ENCODE results near the gene NELL1.

Gene NELL1

DNA sequence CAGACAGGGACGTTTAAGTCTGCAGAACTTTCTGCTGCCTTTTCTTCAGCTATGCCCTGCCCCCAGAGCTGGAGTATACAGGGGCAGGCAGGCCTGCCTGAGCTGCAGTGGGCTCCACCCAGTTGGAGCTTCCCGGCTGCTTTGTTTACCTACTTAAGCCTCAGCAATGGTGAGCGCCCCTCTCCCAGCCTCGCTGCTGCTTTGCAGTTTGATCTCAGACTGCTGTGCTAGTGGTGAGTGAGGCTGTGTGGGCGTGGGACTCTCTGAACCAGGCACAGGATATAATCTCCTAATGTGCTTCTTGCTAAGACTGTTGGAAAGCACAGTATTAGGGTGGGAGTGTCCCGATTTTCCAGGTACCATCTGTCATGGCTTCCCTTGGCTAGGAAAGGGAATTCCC lies 38.5 kb downstream of the NELL1 start:
- Histone ChIP-seq H3K4me1 (ENCODE audit: insufficient read depth, poor library complexity, severe bottlenecking) (no peaks in the 10 kb centered on the region), H3K36me3 (ENCODE audit: low read depth) (no peaks in the 10 kb centered on the region), H3K9me3 (ENCODE audit: severe bottlenecking) (no peaks in the 10 kb centered on the region), H3K27me3 (ENCODE audit: insufficient read depth, poor library complexity, severe bottlenecking) (no peaks in the 10 kb centered on the region), H3K4me3 (ENCODE audit: severe bottlenecking) (no peak overlapping the region), H3K27ac (ENCODE audit: poor library complexity, severe bottlenecking) (no peak overlapping the region)
- TF ChIP-seq, protein P1, sequence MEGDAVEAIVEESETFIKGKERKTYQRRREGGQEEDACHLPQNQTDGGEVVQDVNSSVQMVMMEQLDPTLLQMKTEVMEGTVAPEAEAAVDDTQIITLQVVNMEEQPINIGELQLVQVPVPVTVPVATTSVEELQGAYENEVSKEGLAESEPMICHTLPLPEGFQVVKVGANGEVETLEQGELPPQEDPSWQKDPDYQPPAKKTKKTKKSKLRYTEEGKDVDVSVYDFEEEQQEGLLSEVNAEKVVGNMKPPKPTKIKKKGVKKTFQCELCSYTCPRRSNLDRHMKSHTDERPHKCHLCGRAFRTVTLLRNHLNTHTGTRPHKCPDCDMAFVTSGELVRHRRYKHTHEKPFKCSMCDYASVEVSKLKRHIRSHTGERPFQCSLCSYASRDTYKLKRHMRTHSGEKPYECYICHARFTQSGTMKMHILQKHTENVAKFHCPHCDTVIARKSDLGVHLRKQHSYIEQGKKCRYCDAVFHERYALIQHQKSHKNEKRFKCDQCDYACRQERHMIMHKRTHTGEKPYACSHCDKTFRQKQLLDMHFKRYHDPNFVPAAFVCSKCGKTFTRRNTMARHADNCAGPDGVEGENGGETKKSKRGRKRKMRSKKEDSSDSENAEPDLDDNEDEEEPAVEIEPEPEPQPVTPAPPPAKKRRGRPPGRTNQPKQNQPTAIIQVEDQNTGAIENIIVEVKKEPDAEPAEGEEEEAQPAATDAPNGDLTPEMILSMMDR (IDR thresholded peaks at IDR 0.05; ENCODE audit: poor library complexity, severe bottlenecking) = no peak
- DNase-seq (ENCODE audit: low spot score) = no peak
- ATAC-seq (ENCODE audit: low read depth) = no peak

DNA sequence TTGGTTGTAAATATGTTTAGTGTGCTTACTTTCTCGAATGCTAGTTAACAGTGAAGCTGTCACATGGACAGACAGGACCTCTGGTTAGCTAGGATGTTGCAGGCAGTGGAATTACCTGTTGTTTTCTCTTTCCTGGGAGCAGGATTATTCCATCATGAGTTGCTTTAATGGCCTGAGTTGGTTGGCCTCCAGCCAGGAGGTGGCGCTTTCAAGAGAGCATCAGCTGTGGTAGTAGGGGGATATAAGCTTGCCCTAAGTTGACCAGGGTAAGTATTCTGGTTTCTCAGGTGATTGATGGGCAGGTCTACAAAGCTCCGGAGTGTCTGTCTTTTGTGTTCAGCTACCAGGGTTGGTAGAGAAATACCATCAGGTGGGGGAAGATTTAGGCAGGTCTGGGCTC lies 43.5 kb downstream of the NELL1 start:
- no peaks in the 10 kb centered on the region for H3K27me3 ChIP-seq (ENCODE audit: insufficient read depth, poor library complexity, severe bottlenecking)
- H3K27ac ChIP-seq (ENCODE audit: poor library complexity, severe bottlenecking) = no peak overlapping the region
- no peaks in the 10 kb centered on the region for H3K9me3 ChIP-seq (ENCODE audit: severe bottlenecking)
- no peaks in the 10 kb centered on the region for H3K4me1 ChIP-seq (ENCODE audit: insufficient read depth, poor library complexity, severe bottlenecking)
- H3K4me3 ChIP-seq (ENCODE audit: severe bottlenecking) = no peak overlapping the region
- ATAC-seq (ENCODE audit: low read depth) (no peak), DNase-seq (ENCODE audit: low spot score) (no peak)
- TF ChIP-seq, protein P1 (IDR thresholded peaks at IDR 0.05; ENCODE audit: poor library complexity, severe bottlenecking) = no peak
- no peaks in the 10 kb centered on the region for H3K36me3 ChIP-seq (ENCODE audit: low read depth)

DNA sequence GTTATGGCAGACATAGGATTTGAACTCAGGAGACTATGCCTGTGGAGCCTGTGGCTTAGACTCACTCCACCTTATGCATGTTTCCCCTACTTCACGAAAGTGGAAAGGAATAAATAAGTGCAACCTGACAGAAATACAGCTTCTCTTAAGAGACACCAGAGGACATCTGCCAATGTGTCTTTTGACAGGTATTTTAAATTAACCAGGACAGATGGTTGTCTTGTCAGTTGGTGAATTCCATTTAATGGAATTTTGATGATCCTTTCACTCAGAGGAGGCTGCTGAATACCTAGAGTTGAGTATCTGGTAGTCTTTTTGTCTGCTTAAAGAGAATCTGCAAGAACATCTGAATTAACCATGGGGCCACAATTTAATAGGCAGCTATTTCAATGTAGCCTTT lies 46.1 kb downstream of the NELL1 start:
- Histone ChIP-seq H3K4me1 (ENCODE audit: insufficient read depth, poor library complexity, severe bottlenecking) (no peaks in the 10 kb centered on the region), H3K27me3 (ENCODE audit: insufficient read depth, poor library complexity, severe bottlenecking) (no peaks in the 10 kb centered on the region), H3K4me3 (ENCODE audit: severe bottlenecking) (no peak overlapping the region), H3K36me3 (ENCODE audit: low read depth) (no peaks in the 10 kb centered on the region), H3K9me3 (ENCODE audit: severe bottlenecking) (no peaks in the 10 kb centered on the region), H3K27ac (ENCODE audit: poor library complexity, severe bottlenecking) (no peak overlapping the region)
- no peak for ATAC-seq (ENCODE audit: low read depth)
- TF ChIP-seq, protein P1 (IDR thresholded peaks at IDR 0.05; ENCODE audit: poor library complexity, severe bottlenecking) = no peak
- no peak for DNase-seq (ENCODE audit: low spot score)

DNA sequence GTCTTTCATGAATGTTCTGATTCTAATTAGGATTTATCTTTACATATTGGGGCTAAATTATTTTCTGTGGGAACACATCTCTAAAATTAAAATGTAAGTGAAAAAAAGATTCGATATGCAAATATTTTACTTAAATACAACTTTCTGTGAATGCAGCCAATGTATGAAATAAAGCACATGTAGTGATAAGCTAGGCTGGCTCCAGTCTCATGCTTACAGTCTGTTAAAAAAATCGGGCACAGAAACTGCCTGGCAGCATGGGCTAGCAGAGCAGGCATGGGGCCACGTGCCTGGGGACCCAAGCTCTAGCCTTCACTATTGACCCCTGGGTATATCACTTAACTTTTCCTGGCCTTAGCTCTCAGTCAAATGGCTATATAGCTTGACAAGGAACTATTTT lies 46.5 kb downstream of the NELL1 start:
- Histone ChIP-seq H3K4me3 (ENCODE audit: severe bottlenecking) (no peak overlapping the region), H3K4me1 (ENCODE audit: insufficient read depth, poor library complexity, severe bottlenecking) (no peaks in the 10 kb centered on the region), H3K9me3 (ENCODE audit: severe bottlenecking) (no peaks in the 10 kb centered on the region), H3K27ac (ENCODE audit: poor library complexity, severe bottlenecking) (no peak overlapping the region), H3K27me3 (ENCODE audit: insufficient read depth, poor library complexity, severe bottlenecking) (no peaks in the 10 kb centered on the region), H3K36me3 (ENCODE audit: low read depth) (no peaks in the 10 kb centered on the region)
- ATAC-seq (ENCODE audit: low read depth) (no peak), DNase-seq (ENCODE audit: low spot score) (no peak)
- TF ChIP-seq, protein P1 (IDR thresholded peaks at IDR 0.05; ENCODE audit: poor library complexity, severe bottlenecking) = no peak

DNA sequence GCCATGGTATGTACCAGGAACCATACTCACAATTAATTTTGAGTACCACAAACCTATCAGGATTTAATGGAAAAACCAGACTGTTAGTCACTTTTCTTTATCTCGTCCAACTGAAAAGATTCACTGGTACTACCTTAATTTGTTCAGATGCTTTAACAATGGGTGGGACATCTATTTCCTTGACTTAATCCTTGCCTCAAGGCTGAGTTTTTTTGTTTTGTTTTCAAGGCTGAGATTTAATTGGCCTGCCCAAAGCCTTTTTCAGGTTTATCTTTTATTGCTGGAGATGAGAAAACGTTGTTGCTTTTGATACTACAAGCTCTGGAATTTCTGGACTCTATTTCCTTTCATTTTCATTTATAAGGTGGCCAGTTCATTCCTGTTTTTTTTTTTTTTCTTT lies 50.4 kb downstream of the NELL1 start:
- H3K4me1 ChIP-seq (ENCODE audit: insufficient read depth, poor library complexity, severe bottlenecking) = no peaks in the 10 kb centered on the region
- no peak for ATAC-seq (ENCODE audit: low read depth)

More for the DNA sequence above, 50.4 kb downstream of the NELL1 start:
- Histone ChIP-seq H3K4me3 (ENCODE audit: severe bottlenecking) (no peak overlapping the region), H3K27ac (ENCODE audit: poor library complexity, severe bottlenecking) (no peak overlapping the region), H3K9me3 (ENCODE audit: severe bottlenecking) (no peaks in the 10 kb centered on the region), H3K36me3 (ENCODE audit: low read depth) (no peaks in the 10 kb centered on the region), H3K27me3 (ENCODE audit: insufficient read depth, poor library complexity, severe bottlenecking) (no peaks in the 10 kb centered on the region)
- TF ChIP-seq, protein P1 (IDR thresholded peaks at IDR 0.05; ENCODE audit: poor library complexity, severe bottlenecking) = no peak
- DNase-seq (ENCODE audit: low spot score) = no peak

Data from RWPE2 (cell line).